SH-SY5Y (cell line): ENCODE data around the gene SH3GL1.

Source experiments
- GATA2 ChIP-seq: IDR thresholded peaks from 2 replicates; pipeline ENCODE4 v1.6.1; 2011; ENCODE audit warnings: mild to moderate bottlenecking, low read depth, low read length
- GATA3 ChIP-seq: IDR thresholded peaks from 2 replicates; pipeline ENCODE4 v1.6.1; 2011; ENCODE audit warnings: low read depth, mild to moderate bottlenecking, low read length, moderate library complexity

SH3GL1 gene

GRCh38 chr19:4362831-4363545, 37.4 kb downstream of the SH3GL1 start:
- TF ChIP-seq GATA3 (no peak), GATA2 (no peak)

GRCh38 chr19:4362101-4362828, 38.1 kb downstream of the SH3GL1 start:
- TF ChIP-seq GATA3: no peak
- TF ChIP-seq GATA2: no peak

- no peak for TF ChIP-seq GATA2
- no peak for TF ChIP-seq GATA3
Measured at GRCh38 chr19:4361152-4362046, 38.9 kb downstream of the SH3GL1 start.

- TF ChIP-seq GATA2 (no peak), GATA3 (no peak)
Measured at GRCh38 chr19:4360641-4361151, 39.7 kb downstream of the SH3GL1 start.

GRCh38 chr19:4360081-4360569, 40.2 kb downstream of the SH3GL1 start:
- TF ChIP-seq GATA3 (no peak), GATA2 (no peak)

- no peak for TF ChIP-seq GATA2
- TF ChIP-seq GATA3: no peak
Measured at GRCh38 chr19:4359627-4360000, 40.7 kb downstream of the SH3GL1 start.

GRCh38 chr19:4358709-4359626, 41.4 kb downstream of the SH3GL1 start:
- TF ChIP-seq GATA3 (no peak), GATA2 (no peak)

- no peak for TF ChIP-seq GATA2
- TF ChIP-seq GATA3: no peak
Measured at GRCh38 chr19:4357921-4358326, 42.4 kb downstream of the SH3GL1 start.

- no peak for TF ChIP-seq GATA2
- TF ChIP-seq GATA3: no peak
Measured at GRCh38 chr19:4357095-4357797, 43.1 kb downstream of the SH3GL1 start.

GRCh38 chr19:4354897-4355296, 45.5 kb downstream of the SH3GL1 start:
- TF ChIP-seq GATA3 (no peak), GATA2 (no peak)

- TF ChIP-seq GATA2: no peak
- no peak for TF ChIP-seq GATA3
Measured at GRCh38 chr19:4354282-4354681, 46.1 kb downstream of the SH3GL1 start.

- no peak for TF ChIP-seq GATA3
- TF ChIP-seq GATA2: no peak
Measured at GRCh38 chr19:4352701-4353121, 47.6 kb downstream of the SH3GL1 start.

GRCh38 chr19:4350726-4351125, 49.6 kb downstream of the SH3GL1 start:
- TF ChIP-seq GATA2 (no peak), GATA3 (no peak)
